ENCODE data around the gene ARSB.

The ARSB gene

GRCh38 chr5:79023348-79023747 lies 38.2 kb upstream of the ARSB start:
- no peak for TF ChIP-seq CTCF (IDR thresholded peaks at IDR 0.05)

GRCh38 chr5:79022771-79023170 lies 37.7 kb upstream of the ARSB start:
- no peak for TF ChIP-seq CTCF (IDR thresholded peaks at IDR 0.05)

- TF ChIP-seq CTCF (IDR thresholded peaks at IDR 0.05) = no peak
Observed at GRCh38 chr5:79021753-79022152, 36.6 kb upstream of the ARSB start.

GRCh38 chr5:79020861-79021561 lies 35.9 kb upstream of the ARSB start:
- TF ChIP-seq CTCF (IDR thresholded peaks at IDR 0.05) = peak; percentile 94

- TF ChIP-seq CTCF (IDR thresholded peaks at IDR 0.05) = no peak
Observed at GRCh38 chr5:79014631-79015030, 29.5 kb upstream of the ARSB start.

GRCh38 chr5:79011869-79012268 lies 26.8 kb upstream of the ARSB start:
- TF ChIP-seq CTCF (IDR thresholded peaks at IDR 0.05) = no peak

GRCh38 chr5:79011219-79011836 lies 26.2 kb upstream of the ARSB start:
- TF ChIP-seq CTCF (IDR thresholded peaks at IDR 0.05) = no peak
